NCI-H446 (cell line): ENCODE measurements around the gene MYPN.
"Not testable (repeated sequence)": the region's sequence is repeated elsewhere in the genome, so short reads cannot be mapped to it uniquely, and the experiment has no call there.

Experiments used
- DNase-seq, 2 experiments: peaks; one replicate each; lab custom pipeline; 2025; lab: John Stamatoyannopoulos, UW

Gene MYPN

GRCh38 chr10:68109331-68109730 lies at the start of gene MYPN:
TSS of gene MYPN (plus strand) at chr10:68109488. CDS start at chr10:68121439, 11,951 bp downstream.
- DNase-seq = no peak

GRCh38 chr10:68067029-68067428 lies 42.3 kb upstream of the MYPN start:
- no peak for DNase-seq

GRCh38 chr10:68067508-68067907 lies 41.8 kb upstream of the MYPN start:
- no peak for DNase-seq

- DNase-seq = no peak
These were observed 35.7 kb upstream of the MYPN start for GRCh38 chr10:68073631-68074030.

- DNase-seq = no peak
These were observed 35.1 kb upstream of the MYPN start for GRCh38 chr10:68074031-68074774.

GRCh38 chr10:68074775-68075549 lies 34.3 kb upstream of the MYPN start, which contains the start of gene HERC4:
TSS of gene HERC4 (minus strand) at chr10:68075283. CDS start at chr10:68073108, 2,175 bp downstream.
- peak; percentile 69 to 86 for DNase-seq

- no peak for DNase-seq
These were observed 33.7 kb upstream of the MYPN start for GRCh38 chr10:68075550-68076004.

GRCh38 chr10:68076081-68076480 lies 33.2 kb upstream of the MYPN start:
- not testable (repeated sequence) for DNase-seq

- DNase-seq = no peak
These were observed 32.3 kb upstream of the MYPN start for GRCh38 chr10:68077026-68077425.

GRCh38 chr10:68079434-68079833 lies 29.9 kb upstream of the MYPN start:
- DNase-seq = no peak

- no peak for DNase-seq
These were observed 28.3 kb upstream of the MYPN start for GRCh38 chr10:68080853-68081431.

- no peak for DNase-seq
These were observed 27.4 kb upstream of the MYPN start for GRCh38 chr10:68081916-68082315.

GRCh38 chr10:68082872-68083271 lies 26.4 kb upstream of the MYPN start:
- DNase-seq = no peak

- no peak for DNase-seq
These were observed 25.3 kb upstream of the MYPN start for GRCh38 chr10:68083953-68084352.

GRCh38 chr10:68084469-68084868 lies 24.8 kb upstream of the MYPN start:
- no peak for DNase-seq

- no peak for DNase-seq
These were observed 23.3 kb upstream of the MYPN start for GRCh38 chr10:68086011-68086410.

- no peak for DNase-seq
These were observed 22.2 kb upstream of the MYPN start for GRCh38 chr10:68086910-68087684.

GRCh38 chr10:68087685-68088401 lies 21.4 kb upstream of the MYPN start:
- DNase-seq = no peak

- DNase-seq = no peak
These were observed 20.5 kb upstream of the MYPN start for GRCh38 chr10:68088740-68089139.

- DNase-seq = no peak
These were observed 18.7 kb upstream of the MYPN start for GRCh38 chr10:68090586-68090985.

GRCh38 chr10:68092512-68092911 lies 16.8 kb upstream of the MYPN start:
- no peak for DNase-seq
